ENCODE measurements around the gene TRIO.

TRIO gene

DNA sequence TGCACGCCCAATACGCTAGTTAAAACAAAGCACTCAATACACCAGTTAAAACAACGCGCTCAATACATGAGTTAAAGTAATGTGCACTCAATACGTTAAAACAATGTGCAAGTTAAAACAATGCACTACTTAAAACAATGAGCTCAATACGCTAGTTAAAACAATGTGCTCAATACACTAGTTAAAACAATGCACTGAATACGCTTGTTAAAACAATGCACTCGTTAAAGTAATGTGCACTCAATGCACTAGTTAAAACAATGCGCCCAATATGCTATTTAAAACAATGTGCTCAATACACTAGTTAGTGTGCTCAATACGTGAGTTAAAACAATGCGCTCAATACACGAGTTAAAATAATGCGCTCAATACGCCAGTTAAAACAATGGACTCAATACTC lies 185.0 kb downstream of the TRIO start:
- H3K36me3 ChIP-seq (ENCODE audit: control insufficient read depth, insufficient read depth, low read length) = peaks cover 22% of the 10 kb centered on the region
- DNase-seq (ENCODE audit: extremely low read depth, insufficient read length) = no peak
- TF ChIP-seq, protein P1, sequence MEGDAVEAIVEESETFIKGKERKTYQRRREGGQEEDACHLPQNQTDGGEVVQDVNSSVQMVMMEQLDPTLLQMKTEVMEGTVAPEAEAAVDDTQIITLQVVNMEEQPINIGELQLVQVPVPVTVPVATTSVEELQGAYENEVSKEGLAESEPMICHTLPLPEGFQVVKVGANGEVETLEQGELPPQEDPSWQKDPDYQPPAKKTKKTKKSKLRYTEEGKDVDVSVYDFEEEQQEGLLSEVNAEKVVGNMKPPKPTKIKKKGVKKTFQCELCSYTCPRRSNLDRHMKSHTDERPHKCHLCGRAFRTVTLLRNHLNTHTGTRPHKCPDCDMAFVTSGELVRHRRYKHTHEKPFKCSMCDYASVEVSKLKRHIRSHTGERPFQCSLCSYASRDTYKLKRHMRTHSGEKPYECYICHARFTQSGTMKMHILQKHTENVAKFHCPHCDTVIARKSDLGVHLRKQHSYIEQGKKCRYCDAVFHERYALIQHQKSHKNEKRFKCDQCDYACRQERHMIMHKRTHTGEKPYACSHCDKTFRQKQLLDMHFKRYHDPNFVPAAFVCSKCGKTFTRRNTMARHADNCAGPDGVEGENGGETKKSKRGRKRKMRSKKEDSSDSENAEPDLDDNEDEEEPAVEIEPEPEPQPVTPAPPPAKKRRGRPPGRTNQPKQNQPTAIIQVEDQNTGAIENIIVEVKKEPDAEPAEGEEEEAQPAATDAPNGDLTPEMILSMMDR (IDR thresholded peaks at IDR 0.05; ENCODE audit: insufficient read depth, low read length, poor library complexity, severe bottlenecking) = no peak
- H3K27me3 ChIP-seq (replicated peaks; ENCODE audit: control insufficient read depth, insufficient read depth, low read length) = no peaks in the 10 kb centered on the region
- H3K4me3 ChIP-seq (replicated peaks; ENCODE audit: low read depth, low read length) = no peak overlapping the region

DNA sequence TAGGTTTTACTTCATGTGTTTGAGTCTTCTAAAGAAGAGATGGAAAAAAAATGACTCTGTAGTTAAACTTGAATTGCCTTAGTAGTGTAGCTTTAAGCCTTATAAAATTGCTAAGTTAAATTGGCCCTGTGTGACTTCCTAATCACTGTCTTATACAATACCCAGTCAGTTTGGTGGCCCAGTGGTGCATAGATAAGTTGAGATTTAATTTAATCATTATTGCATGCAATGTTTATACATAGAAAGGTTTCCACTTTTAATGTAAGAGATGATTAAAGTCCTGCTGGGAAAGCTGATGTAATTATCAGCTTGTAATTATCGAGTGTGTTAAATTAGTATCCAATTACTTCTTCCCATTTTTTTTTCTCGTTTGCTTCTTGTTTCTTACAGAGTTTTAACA lies 187.1 kb downstream of the TRIO start:
- H3K36me3 ChIP-seq (ENCODE audit: control insufficient read depth, insufficient read depth, low read length) = peaks cover 23% of the 10 kb centered on the region
- TF ChIP-seq, protein P1 (IDR thresholded peaks at IDR 0.05; ENCODE audit: insufficient read depth, low read length, poor library complexity, severe bottlenecking) = no peak

DNA sequence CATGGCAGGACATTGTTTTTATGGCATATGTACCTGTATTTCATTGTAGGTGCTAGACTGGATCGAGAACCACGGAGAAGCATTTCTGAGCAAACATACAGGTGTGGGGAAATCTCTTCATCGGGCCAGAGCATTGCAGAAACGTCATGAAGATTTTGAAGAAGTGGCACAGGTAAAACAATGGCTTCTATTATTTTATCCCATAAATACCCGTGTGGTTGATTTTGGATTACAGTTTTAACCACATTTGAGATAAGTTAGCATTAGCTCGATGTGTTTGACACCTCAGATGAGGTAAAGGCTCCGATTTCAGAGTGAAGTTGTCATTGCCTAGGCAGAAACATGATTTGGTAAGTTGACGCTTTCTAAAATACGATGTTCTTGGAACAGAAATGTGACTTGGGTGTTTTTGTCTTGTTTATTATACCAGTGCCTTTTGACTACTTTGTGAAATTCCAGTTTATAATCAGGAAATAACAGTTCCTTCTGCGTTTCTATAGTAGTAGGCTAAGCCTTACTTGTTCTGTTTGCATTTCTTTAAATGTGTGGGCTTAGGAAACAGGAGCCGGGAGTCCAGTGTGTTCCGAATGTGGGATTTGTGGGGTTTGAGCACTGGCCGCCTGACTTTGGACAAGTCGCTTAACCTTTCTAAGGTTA lies 187.7 kb downstream of the TRIO start:
- Histone ChIP-seq H3K27me3 (replicated peaks; ENCODE audit: control insufficient read depth, insufficient read depth, low read length) (no peaks in the 10 kb centered on the region), H3K4me3 (replicated peaks; ENCODE audit: low read depth, low read length) (no peak overlapping the region), H3K36me3 (ENCODE audit: control insufficient read depth, insufficient read depth, low read length) (peaks cover 22% of the 10 kb centered on the region)
- no peak for DNase-seq (ENCODE audit: extremely low read depth, insufficient read length)
- TF ChIP-seq, protein P1 (IDR thresholded peaks at IDR 0.05; ENCODE audit: insufficient read depth, low read length, poor library complexity, severe bottlenecking) = no peak

More for the DNA sequence above, 187.1 kb downstream of the TRIO start:
- DNase-seq (ENCODE audit: extremely low read depth, insufficient read length) = no peak
- no peak overlapping the region for H3K4me3 ChIP-seq (replicated peaks; ENCODE audit: low read depth, low read length)
- H3K27me3 ChIP-seq (replicated peaks; ENCODE audit: control insufficient read depth, insufficient read depth, low read length) = no peaks in the 10 kb centered on the region

DNA sequence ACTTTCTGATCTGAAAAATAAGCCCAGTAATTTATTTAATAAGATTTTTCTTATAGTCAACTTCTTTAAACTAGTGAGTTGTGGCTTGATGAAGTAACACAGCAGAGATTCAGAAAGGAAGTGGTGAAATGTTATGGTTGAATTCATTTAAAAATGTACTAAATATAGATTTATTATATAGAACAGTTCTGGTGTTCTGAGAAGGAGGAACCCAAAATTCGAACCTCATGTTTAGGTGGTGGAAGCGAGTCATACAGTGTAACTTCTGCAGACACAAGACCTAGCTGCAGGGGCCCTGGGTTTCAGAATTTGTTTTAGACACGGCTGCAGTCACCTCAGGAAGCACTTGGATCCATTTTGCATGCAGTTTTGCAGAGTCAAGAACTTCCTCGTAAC lies 188.2 kb downstream of the TRIO start:
- DNase-seq (ENCODE audit: extremely low read depth, insufficient read length) = no peak

DNA sequence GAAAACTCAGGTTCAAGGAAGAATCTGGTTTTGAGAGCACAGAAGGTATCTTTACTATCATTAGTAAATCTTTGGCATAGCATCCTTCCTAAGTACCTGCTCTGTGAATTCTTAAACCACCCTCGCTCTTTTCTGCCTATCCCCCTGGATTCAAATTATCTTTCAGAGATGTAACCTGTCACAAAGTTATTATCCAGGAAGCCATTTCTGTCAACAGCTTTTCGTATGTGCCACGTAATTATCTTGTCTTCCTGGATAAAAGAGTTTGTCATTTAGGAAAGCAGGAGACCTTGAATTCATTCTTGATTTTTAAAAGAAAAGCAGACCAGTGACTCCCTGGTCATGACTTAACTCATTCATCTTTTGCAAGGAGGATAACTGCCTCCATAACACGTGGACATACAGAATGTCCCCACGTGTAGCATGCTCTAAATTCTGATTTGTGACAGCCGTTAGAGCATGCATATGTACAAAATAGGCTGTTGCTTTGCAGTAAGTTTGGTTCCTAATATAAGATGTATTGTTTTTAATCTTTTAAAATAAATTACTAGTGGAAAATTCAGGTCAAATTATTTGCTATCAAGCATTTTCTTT lies 189.0 kb downstream of the TRIO start:
- TF ChIP-seq, protein P1 (IDR thresholded peaks at IDR 0.05; ENCODE audit: insufficient read depth, low read length, poor library complexity, severe bottlenecking) = no peak
- H3K36me3 ChIP-seq (ENCODE audit: control insufficient read depth, insufficient read depth, low read length) = peaks cover 22% of the 10 kb centered on the region
- no peaks in the 10 kb centered on the region for H3K27me3 ChIP-seq (replicated peaks; ENCODE audit: control insufficient read depth, insufficient read depth, low read length)
- no peak overlapping the region for H3K4me3 ChIP-seq (replicated peaks; ENCODE audit: low read depth, low read length)
- DNase-seq (ENCODE audit: extremely low read depth, insufficient read length) = no peak

More for the DNA sequence above, 188.2 kb downstream of the TRIO start:
- Histone ChIP-seq H3K36me3 (ENCODE audit: control insufficient read depth, insufficient read depth, low read length) (peaks cover 17% of the 10 kb centered on the region), H3K4me3 (replicated peaks; ENCODE audit: low read depth, low read length) (no peak overlapping the region), H3K27me3 (replicated peaks; ENCODE audit: control insufficient read depth, insufficient read depth, low read length) (no peaks in the 10 kb centered on the region)
- TF ChIP-seq, protein P1 (IDR thresholded peaks at IDR 0.05; ENCODE audit: insufficient read depth, low read length, poor library complexity, severe bottlenecking) = no peak
